ENCODE results near the gene ID2.

ID2 gene

GRCh38 chr2:8704906-8705305 lies 23.1 kb downstream of the ID2 start:
- Histone ChIP-seq H3K79me1 (ENCODE audit: low read depth, low read length) (no peaks in the 10 kb centered on the region), H4K91ac (ENCODE audit: low read depth, low read length, poor library complexity) (no peak overlapping the region), H3K4ac (ENCODE audit: low read length) (no peak overlapping the region), H4K8ac (ENCODE audit: low read depth, low read length) (no peak overlapping the region), H3K27me3 (ENCODE audit: control insufficient read depth in 3 of 3, insufficient read depth in 3 of 3, low read depth in 1 of 3, low read length in 3 of 3) (peaks cover 0 to 4% (median 2%) of the 10 kb centered on the region in 3 experiments), H3K4me3 (ENCODE audit: low read length in 2 of 2) (no peak overlapping the region), H3K9me3 (replicated peaks in 1 of 2; ENCODE audit: control insufficient read depth in 2 of 2, insufficient read depth in 1 of 2, low read depth in 1 of 2, low read length in 2 of 2) (no peaks in the 10 kb centered on the region), H2BK5ac (ENCODE audit: low read length) (no peak overlapping the region), H2AFZ (ENCODE audit: low read length) (no peak overlapping the region), H3K4me1 (ENCODE audit: control insufficient read depth in 2 of 2, insufficient read depth in 1 of 2, low read depth in 1 of 2, low read length in 2 of 2) (no peaks in the 10 kb centered on the region), H2AK5ac (ENCODE audit: low read depth, low read length) (no peak overlapping the region), H2BK120ac (ENCODE audit: low read depth, low read length) (no peak overlapping the region), H2BK12ac (ENCODE audit: low read length) (no peak overlapping the region), H3K23ac (ENCODE audit: low read depth, low read length, poor library complexity) (no peak overlapping the region), H3K18ac (ENCODE audit: low read length) (no peak overlapping the region), H2BK15ac (ENCODE audit: low read length) (no peak overlapping the region), H3K9ac (ENCODE audit: low read depth, low read length, poor library complexity) (no peak overlapping the region), H3K4me2 (ENCODE audit: insufficient read depth, low read length, poor library complexity, severe bottlenecking) (no peak overlapping the region), H3K14ac (ENCODE audit: low read length) (no peak overlapping the region), H3K36me3 (replicated peaks in 1 of 2; ENCODE audit: control insufficient read depth in 2 of 2, insufficient read depth in 2 of 2, low read length in 2 of 2) (no peaks in the 10 kb centered on the region), H3K27ac (replicated peaks; ENCODE audit: low read length) (no peak overlapping the region)
- WGBS, 2 donors (ENCODE audit: extremely low coverage in 2 of 2, insufficient read length in 2 of 2, insufficient replicate concordance in 1 of 2) = no CpG with 5 or more reads among the region's 3 CpGs
- DNase-seq (ENCODE audit: low spot score) = no peak

- WGBS, 2 donors (ENCODE audit: extremely low coverage in 2 of 2, insufficient read length in 2 of 2, insufficient replicate concordance in 1 of 2) = no CpG with 5 or more reads among the region's 14 CpGs
- H3K27me3 ChIP-seq (ENCODE audit: control insufficient read depth in 3 of 3, insufficient read depth in 3 of 3, low read depth in 1 of 3, low read length in 3 of 3) = peaks cover 0 to 4% (median 0%) of the 10 kb centered on the region in 3 experiments
- H3K14ac ChIP-seq (ENCODE audit: low read length) = no peak overlapping the region
- peaks cover 2 to 6% of the 10 kb centered on the region in 2 donors for H3K4me1 ChIP-seq (ENCODE audit: control insufficient read depth in 2 of 2, insufficient read depth in 1 of 2, low read depth in 1 of 2, low read length in 2 of 2)
- H2BK120ac ChIP-seq (ENCODE audit: low read depth, low read length) = no peak overlapping the region
- H3K4me2 ChIP-seq (ENCODE audit: insufficient read depth, low read length, poor library complexity, severe bottlenecking) = no peak overlapping the region
- H2AFZ ChIP-seq (ENCODE audit: low read length) = no peak overlapping the region
- no peak overlapping the region for H3K23ac ChIP-seq (ENCODE audit: low read depth, low read length, poor library complexity)
- DNase-seq (ENCODE audit: low spot score) = no peak
- H3K4me3 ChIP-seq (ENCODE audit: low read length in 2 of 2) = peak overlapping the region in 1 of 2 donors; percentile 46
- no peak overlapping the region for H3K4ac ChIP-seq (ENCODE audit: low read length)
- H2AK5ac ChIP-seq (ENCODE audit: low read depth, low read length) = no peak overlapping the region
- H2BK15ac ChIP-seq (ENCODE audit: low read length) = no peak overlapping the region
- no peak overlapping the region for H4K8ac ChIP-seq (ENCODE audit: low read depth, low read length)
- no peak overlapping the region for H4K91ac ChIP-seq (ENCODE audit: low read depth, low read length, poor library complexity)
- no peak overlapping the region for H2BK12ac ChIP-seq (ENCODE audit: low read length)
- no peaks in the 10 kb centered on the region for H3K79me1 ChIP-seq (ENCODE audit: low read depth, low read length)
- no peaks in the 10 kb centered on the region for H3K9me3 ChIP-seq (replicated peaks in 1 of 2; ENCODE audit: control insufficient read depth in 2 of 2, insufficient read depth in 1 of 2, low read depth in 1 of 2, low read length in 2 of 2)
- no peak overlapping the region for H3K9ac ChIP-seq (ENCODE audit: low read depth, low read length, poor library complexity)
- no peak overlapping the region for H3K18ac ChIP-seq (ENCODE audit: low read length)
- H2BK5ac ChIP-seq (ENCODE audit: low read length) = no peak overlapping the region
- H3K27ac ChIP-seq (replicated peaks; ENCODE audit: low read length) = no peak overlapping the region
- H3K36me3 ChIP-seq (replicated peaks in 1 of 2; ENCODE audit: control insufficient read depth in 2 of 2, insufficient read depth in 2 of 2, low read length in 2 of 2) = no peaks in the 10 kb centered on the region
Measured at GRCh38 chr2:8709611-8710010, 27.8 kb downstream of the ID2 start.

- WGBS, 2 donors (ENCODE audit: extremely low coverage in 2 of 2, insufficient read length in 2 of 2, insufficient replicate concordance in 1 of 2) = no CpG with 5 or more reads among the region's 3 CpGs
- H3K4ac ChIP-seq (ENCODE audit: low read length) = no peak overlapping the region
- no peak overlapping the region for H3K23ac ChIP-seq (ENCODE audit: low read depth, low read length, poor library complexity)
Measured at GRCh38 chr2:8710951-8711350, 29.1 kb downstream of the ID2 start.

GRCh38 chr2:8714283-8714682 lies 32.4 kb downstream of the ID2 start:
- no CpG with 5 or more reads among the region's 7 CpGs for WGBS, 2 donors (ENCODE audit: extremely low coverage in 2 of 2, insufficient read length in 2 of 2, insufficient replicate concordance in 1 of 2)

More at GRCh38 chr2:8710951-8711350, 29.1 kb downstream of the ID2 start:
- no peak for DNase-seq (ENCODE audit: low spot score)
- no peak overlapping the region for H2BK5ac ChIP-seq (ENCODE audit: low read length)
- H3K4me1 ChIP-seq (ENCODE audit: control insufficient read depth in 2 of 2, insufficient read depth in 1 of 2, low read depth in 1 of 2, low read length in 2 of 2) = peaks cover 2 to 6% of the 10 kb centered on the region in 2 donors
- no peak overlapping the region for H3K4me3 ChIP-seq (ENCODE audit: low read length in 2 of 2)
- H3K4me2 ChIP-seq (ENCODE audit: insufficient read depth, low read length, poor library complexity, severe bottlenecking) = no peak overlapping the region
- no peak overlapping the region for H2BK15ac ChIP-seq (ENCODE audit: low read length)
- no peaks in the 10 kb centered on the region for H3K9me3 ChIP-seq (replicated peaks in 1 of 2; ENCODE audit: control insufficient read depth in 2 of 2, insufficient read depth in 1 of 2, low read depth in 1 of 2, low read length in 2 of 2)
- H3K27me3 ChIP-seq (ENCODE audit: control insufficient read depth in 3 of 3, insufficient read depth in 3 of 3, low read depth in 1 of 3, low read length in 3 of 3) = peaks cover 0 to 4% (median 0%) of the 10 kb centered on the region in 3 experiments
- no peaks in the 10 kb centered on the region for H3K79me1 ChIP-seq (ENCODE audit: low read depth, low read length)
- H2AFZ ChIP-seq (ENCODE audit: low read length) = peak overlapping the region; percentile 20
- no peak overlapping the region for H4K8ac ChIP-seq (ENCODE audit: low read depth, low read length)
- H4K91ac ChIP-seq (ENCODE audit: low read depth, low read length, poor library complexity) = no peak overlapping the region
- no peak overlapping the region for H3K14ac ChIP-seq (ENCODE audit: low read length)
- no peak overlapping the region for H3K18ac ChIP-seq (ENCODE audit: low read length)
- no peak overlapping the region for H2BK12ac ChIP-seq (ENCODE audit: low read length)
- no peak overlapping the region for H2AK5ac ChIP-seq (ENCODE audit: low read depth, low read length)
- no peak overlapping the region for H3K9ac ChIP-seq (ENCODE audit: low read depth, low read length, poor library complexity)
- no peaks in the 10 kb centered on the region for H3K36me3 ChIP-seq (replicated peaks in 1 of 2; ENCODE audit: control insufficient read depth in 2 of 2, insufficient read depth in 2 of 2, low read length in 2 of 2)
- H2BK120ac ChIP-seq (ENCODE audit: low read depth, low read length) = no peak overlapping the region
- no peak overlapping the region for H3K27ac ChIP-seq (replicated peaks; ENCODE audit: low read length)

More at GRCh38 chr2:8714283-8714682, 32.4 kb downstream of the ID2 start:
- Histone ChIP-seq H2BK120ac (ENCODE audit: low read depth, low read length) (no peak overlapping the region), H2AFZ (ENCODE audit: low read length) (no peak overlapping the region), H3K9me3 (replicated peaks in 1 of 2; ENCODE audit: control insufficient read depth in 2 of 2, insufficient read depth in 1 of 2, low read depth in 1 of 2, low read length in 2 of 2) (no peaks in the 10 kb centered on the region), H3K4me3 (ENCODE audit: low read length in 2 of 2) (no peak overlapping the region), H3K18ac (ENCODE audit: low read length) (no peak overlapping the region), H3K27ac (replicated peaks; ENCODE audit: low read length) (no peak overlapping the region), H3K27me3 (ENCODE audit: control insufficient read depth in 3 of 3, insufficient read depth in 3 of 3, low read depth in 1 of 3, low read length in 3 of 3) (no peaks in the 10 kb centered on the region), H3K23ac (ENCODE audit: low read depth, low read length, poor library complexity) (no peak overlapping the region), H2AK5ac (ENCODE audit: low read depth, low read length) (no peak overlapping the region), H3K9ac (ENCODE audit: low read depth, low read length, poor library complexity) (no peak overlapping the region), H2BK15ac (ENCODE audit: low read length) (no peak overlapping the region), H3K4me2 (ENCODE audit: insufficient read depth, low read length, poor library complexity, severe bottlenecking) (no peak overlapping the region), H3K36me3 (replicated peaks in 1 of 2; ENCODE audit: control insufficient read depth in 2 of 2, insufficient read depth in 2 of 2, low read length in 2 of 2) (no peaks in the 10 kb centered on the region), H4K8ac (ENCODE audit: low read depth, low read length) (no peak overlapping the region), H4K91ac (ENCODE audit: low read depth, low read length, poor library complexity) (no peak overlapping the region), H3K4ac (ENCODE audit: low read length) (no peak overlapping the region), H3K79me1 (ENCODE audit: low read depth, low read length) (no peaks in the 10 kb centered on the region), H3K14ac (ENCODE audit: low read length) (no peak overlapping the region), H2BK5ac (ENCODE audit: low read length) (no peak overlapping the region), H3K4me1 (ENCODE audit: control insufficient read depth in 2 of 2, insufficient read depth in 1 of 2, low read depth in 1 of 2, low read length in 2 of 2) (peaks cover 2 to 6% of the 10 kb centered on the region in 2 donors), H2BK12ac (ENCODE audit: low read length) (no peak overlapping the region)
- no peak for DNase-seq (ENCODE audit: low spot score)
